ENCODE results near the gene SLC6A11.

Gene SLC6A11

GRCh38 chr3:10985181-10985580 lies 169.2 kb downstream of the SLC6A11 start:
- DNase-seq, result no peak

- DNase-seq, result no peak
Observed at GRCh38 chr3:10986592-10986991, 170.6 kb downstream of the SLC6A11 start.

- DNase-seq, result no peak
Observed at GRCh38 chr3:10988001-10988665, 172.1 kb downstream of the SLC6A11 start.

DNA sequence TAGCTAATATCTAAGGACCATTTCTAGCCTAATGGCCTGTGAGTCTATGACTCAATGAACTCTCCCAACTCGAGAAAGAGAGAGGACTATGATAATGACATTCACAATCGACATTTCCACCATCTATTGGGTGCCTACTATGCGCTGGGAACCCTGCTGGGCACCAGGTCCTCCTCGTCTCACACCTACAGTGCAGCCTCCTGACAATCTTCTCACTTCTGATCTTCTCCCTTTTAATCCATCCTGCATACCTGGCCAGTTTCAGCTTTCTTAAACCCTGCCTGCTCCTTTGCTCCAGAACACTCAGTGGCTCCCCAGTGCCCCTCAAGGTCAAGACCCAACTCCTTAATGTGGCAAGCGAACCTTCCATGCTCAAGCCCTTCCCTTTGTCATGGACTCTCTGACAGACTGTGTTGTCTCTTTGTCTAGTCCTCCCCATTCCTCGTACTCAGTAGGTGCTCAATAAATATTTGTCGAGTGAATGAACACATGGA lies 173.0 kb downstream of the SLC6A11 start:
- no peak for DNase-seq

All from activated CD8-positive, alpha-beta memory T cell treated with anti-CD3 and anti-CD28 coated beads, Interleukin-2, amount 50 U/mL, for 4 hours (primary cell).